NCI-H146 treated with DMSO at 0.1 percent for 48 hours (cell line): ENCODE results near the gene BBS9.

Source experiments
- DNase-seq: peaks from one replicate; lab custom pipeline; 2025; ENCODE audit not compliant: unreplicated experiment; lab: John Stamatoyannopoulos, UW

Gene BBS9

DNA sequence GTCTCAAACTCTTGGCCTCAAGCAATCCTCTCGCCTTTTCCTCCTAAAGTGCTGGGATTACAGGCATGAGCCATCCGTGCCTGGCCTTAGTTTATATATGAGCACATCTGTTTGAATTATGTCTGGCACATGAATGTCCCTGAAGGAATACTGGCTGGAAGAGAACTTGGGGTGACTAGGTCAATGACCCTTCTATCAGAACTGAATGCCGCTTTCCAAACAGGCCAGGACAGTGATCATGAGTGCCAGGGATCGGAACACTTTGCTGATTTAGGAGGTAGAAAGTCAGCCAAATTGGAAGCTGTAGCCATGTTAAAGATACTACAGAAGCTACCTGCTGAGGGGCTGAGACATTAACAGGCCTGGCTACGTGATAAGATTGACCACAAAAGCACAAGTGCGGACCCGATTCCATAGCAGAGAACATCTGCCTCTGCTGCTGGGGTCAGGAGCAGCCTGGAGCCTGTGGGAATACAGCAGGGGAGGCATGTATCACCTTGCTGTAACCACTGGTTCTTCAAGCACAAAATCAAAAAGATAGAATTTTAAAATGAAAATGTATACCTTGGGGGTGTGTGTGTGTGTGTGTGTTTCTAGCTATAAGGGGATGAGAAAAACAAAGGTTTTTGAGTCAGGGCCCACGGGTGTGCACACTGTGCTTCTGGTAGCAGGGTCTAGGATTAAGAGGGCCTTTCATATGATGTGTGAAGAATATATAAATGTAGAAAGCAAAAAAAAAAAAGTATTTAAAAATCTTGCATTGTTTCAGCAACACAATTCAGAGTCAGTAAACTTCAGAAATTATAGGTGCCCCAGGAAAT is 293.7 kb downstream of the BBS9 start:
- DNase-seq = no peak

DNA sequence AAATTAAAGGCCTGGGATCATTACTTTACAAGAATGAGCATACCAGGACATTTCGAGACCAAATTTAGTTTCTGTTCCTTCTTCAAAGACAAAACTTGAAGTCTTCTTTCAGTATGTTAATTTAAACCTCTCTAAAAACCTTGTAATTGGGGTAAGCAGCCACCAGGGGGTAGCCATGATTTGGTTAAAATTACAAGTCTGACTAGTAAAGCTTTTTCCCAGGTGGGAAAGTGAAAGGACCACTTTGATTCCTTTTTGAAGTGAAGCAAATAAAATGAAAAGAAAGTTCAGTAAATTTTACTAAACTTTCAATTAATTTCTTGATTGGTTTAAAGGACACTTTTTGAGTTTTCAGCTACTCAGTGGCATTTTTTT is 294.3 kb downstream of the BBS9 start:
- DNase-seq = no peak

DNA sequence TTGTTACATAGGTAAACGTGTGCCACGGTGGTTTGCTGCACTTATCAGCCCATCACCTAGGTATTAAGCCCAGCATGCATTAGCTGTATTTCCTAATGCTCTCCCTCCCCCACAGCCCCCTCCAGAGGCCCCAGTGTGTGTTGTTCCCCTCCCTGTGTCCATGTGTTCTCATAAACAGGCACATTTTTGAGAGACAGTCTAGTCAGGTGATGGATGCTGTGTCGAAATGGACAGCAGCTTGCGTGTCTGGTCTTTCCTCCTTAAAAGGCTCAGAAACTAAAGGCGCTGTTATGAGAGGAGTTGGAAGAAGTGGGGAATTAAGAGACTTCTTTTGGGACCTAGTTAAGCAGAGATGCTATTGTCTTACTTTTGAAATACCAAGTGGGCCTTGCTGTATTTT is 296.0 kb downstream of the BBS9 start:
- DNase-seq = no peak

DNA sequence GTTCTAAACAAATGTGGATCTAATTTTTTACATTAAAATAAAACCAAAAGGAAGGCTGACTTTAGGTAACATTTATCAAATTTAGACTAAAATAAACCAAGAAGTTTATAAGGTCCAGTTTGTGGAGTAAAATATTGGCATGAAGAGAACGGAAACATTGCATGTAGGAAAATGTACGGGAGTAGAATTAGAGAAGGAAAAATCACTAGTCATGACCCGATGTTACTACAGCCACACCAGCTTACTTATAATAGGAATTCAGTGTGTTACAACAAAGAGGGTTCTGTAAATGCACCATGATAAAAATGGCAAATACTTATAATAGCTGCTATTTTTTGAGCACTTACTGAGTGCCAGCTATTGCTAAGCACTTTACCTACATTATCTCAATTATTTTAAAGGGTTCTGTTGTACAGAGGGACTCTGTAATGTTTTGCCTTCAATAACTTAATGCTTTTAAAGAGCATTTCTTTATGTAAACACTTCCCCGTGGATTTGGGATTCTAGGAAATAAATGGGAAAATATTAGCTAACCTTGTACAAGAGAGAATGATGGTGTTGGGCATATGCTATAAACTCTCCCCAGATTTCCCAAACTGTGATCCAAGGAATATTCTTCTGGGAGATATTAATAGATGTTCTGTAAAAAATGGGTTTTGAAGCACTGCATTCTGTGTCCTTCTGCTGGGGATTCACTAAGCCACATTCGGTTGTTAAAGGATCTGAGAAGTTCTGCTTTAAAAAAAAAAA is 296.7 kb downstream of the BBS9 start:
- no peak for DNase-seq

DNA sequence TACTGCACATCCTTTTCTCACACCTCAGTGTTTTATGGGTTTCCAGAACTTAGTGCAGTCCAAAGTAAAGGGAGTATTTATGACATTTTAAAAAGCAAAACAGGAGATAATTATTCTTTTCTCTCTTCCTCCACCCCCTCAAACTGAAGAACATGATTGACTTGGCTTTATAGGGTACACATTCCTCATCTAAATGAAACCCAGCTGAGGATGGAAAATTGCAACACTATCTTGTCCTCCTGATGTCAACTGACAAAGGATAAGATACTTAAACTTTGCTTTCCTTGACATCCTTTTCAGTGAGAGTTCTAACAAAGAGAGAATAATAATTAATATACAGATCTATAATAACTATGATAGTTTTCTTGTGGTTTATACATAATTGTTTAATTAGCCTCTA is 299.1 kb downstream of the BBS9 start:
- DNase-seq = no peak

DNA sequence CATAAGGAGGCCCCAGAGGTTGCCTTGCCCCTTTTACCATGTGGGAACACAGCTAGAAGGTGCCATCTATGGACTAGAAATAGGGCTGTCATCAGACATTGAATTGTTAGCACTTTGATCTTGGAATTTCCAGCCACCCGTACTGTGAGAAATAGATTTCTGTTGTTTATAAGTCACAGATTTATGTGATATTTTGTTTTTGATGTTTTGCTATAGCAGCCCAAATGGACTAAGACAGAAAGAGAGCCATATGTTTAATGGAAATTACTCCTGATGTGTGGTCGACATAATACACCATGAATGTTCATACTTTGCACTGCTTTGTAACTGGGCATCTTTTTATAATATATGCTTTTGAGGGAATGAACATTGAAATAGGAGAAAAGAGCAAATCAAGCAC is 302.2 kb downstream of the BBS9 start:
- no peak for DNase-seq

- DNase-seq = no peak
These were observed 303.5 kb downstream of the BBS9 start for GRCh38 chr7:33432821-33433220.

DNA sequence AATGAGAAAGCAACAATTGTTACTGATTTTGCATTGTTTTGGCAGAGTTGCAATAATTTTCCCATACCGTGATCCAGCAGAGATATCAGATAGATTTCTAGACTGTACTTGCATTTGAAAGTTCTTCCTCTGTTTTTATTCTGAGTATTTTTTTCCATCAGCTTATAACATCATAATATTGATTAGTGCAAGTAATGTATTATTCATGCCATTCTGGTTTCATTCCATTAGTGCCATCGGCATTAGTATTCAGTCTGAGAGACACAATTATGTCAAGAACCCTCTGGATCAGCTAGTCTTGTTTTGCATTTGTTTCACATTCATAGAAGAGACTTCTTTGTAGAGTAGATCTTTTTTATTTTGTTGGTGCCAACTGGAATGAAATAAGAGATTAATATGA is 304.0 kb downstream of the BBS9 start:
- DNase-seq = no peak

GRCh38 chr7:33444511-33444910 is 315.1 kb downstream of the BBS9 start:
- no peak for DNase-seq

DNA sequence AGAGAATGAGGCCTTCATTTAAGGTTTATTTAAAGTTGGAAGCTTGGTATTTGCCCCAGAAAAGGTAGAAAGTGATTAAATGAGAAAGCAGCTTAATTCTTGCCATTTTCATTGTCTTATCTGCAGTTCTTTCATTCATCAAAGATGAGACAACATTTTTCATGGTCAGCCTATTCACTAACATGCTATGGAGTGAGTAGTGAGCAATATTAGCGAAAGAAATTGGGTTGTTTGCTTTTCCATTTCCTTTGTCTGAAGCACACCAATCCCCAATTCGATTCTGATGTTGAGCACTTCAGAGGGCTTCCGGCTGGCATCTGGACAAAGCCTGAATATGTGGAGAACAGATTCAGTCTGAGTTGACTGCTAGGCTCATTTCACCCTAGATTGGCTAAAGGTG is 317.2 kb downstream of the BBS9 start:
- peak; percentile 82 for DNase-seq

DNA sequence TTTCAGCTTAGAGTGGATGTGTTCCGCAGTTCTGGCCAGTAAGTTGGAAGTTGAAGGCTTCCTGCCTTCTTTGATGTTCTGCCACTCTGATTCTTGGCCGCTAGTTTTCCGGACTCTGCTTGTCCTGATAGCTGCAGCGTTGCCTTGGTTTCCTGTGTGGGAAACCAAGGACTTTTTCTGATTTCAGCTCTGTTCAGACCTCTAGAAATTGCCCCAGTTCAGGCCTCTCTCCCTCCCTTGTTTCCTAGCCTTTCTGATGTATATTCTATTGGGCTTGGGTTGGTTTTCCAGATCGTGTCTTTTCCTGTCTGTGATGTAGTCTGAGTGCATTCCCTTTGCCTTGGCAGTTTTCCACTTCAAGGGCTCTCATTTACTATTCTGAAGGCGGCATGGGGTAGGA is 318.7 kb downstream of the BBS9 start:
- no peak for DNase-seq

DNA sequence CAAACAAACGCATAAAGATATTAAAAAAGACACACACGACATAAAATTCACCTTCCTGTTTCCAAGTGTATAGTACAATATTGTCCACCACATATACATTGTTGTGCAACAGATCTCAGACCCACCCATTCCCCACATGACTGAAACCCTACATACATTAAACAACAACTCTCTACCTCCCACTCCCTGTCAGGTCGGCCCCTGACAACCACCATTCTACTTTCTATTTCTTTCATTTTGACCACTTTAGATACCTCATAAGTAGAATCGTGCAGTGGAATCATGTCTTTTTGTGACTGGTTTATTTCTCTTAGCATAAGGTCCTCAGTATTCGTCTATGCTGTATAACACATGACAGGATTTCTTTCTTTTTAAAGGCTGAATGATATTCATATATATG is 320.5 kb downstream of the BBS9 start:
- no peak for DNase-seq

DNA sequence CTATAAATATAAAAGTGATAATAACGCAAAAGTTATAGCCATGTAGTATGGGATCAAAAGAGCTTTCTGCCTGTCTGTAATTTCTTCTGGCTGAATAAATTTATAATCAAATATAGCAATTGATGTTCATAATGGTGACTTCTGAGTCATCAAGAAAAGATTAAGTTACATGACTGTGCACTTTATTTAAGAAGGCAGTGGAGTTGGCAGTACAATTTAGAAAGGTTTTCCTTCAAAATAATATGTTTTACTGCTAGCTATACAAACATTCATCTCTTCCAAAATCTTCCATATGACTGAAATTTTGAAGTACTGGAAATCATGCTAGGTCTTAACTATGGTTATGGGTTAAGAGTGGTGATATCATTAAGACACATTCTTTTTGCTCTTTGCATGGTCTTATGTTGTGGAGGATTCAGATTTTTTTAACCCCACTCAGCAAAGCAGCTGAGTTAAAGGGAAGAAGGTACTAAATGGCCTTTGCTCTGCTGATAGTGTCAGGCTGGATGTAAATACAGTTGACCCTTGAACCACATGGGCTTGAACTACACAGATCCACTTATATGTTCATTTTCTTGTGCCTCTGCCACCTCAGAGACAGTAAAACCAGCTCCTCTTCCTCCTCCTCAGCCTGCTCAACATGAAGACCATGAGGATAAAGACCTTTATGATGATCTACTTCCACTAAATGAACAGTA is 323.6 kb downstream of the BBS9 start:
- DNase-seq = no peak

GRCh38 chr7:33457039-33457438 is 327.7 kb downstream of the BBS9 start:
- DNase-seq = no peak

DNA sequence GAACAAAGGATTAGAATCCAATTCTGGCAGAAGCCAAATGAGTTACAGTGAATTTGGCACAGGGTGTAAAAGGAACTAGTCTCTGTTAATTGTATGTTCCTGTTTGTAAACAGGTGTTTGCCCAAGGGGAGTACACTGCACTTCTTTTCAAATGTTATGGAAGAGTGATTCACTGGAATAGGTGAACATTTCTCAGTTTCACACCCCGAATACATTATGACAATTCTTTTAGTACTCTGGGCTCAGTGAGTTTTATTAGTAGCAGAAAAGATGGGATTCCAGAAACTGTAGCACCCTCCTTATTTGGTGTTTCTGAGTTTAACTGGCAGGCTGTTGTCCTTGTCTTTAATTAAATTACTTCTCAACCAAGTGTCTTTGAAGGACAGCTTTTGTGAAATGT is 329.2 kb downstream of the BBS9 start:
- no peak for DNase-seq

GRCh38 chr7:33459340-33459751 is 330.0 kb downstream of the BBS9 start:
- peak; percentile 42 for DNase-seq

GRCh38 chr7:33463131-33463530 is 333.8 kb downstream of the BBS9 start:
- DNase-seq = no peak

GRCh38 chr7:33466203-33466602 is 336.8 kb downstream of the BBS9 start:
- DNase-seq = no peak

DNA sequence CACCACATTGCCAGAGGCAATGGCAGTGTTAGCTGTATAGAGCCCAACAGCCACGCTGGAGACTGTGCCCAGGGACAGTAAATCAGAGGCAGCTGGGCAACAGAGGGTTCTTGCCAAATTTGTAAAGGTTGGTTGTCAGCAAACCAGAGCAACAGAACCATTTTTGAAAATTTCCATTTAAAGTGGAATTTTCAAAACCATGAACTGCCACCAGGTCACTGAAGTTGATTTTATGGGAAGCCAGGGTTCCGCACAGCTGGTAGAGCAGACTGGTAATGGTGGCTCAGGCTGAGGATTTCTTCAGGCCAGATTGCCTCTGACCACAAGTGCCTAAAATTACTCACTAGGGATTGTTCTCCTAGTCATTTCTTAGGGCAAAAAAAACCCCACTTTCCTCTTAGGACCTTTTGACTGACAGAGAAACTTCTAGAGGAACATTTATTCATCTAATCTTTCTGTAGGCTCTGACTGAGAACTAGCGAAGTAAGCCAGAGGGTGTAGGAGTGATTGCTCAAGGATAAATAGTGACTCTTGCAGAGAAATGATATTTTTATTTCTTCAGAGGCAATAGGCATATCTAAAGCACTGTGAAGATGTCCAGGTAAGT is 342.4 kb downstream of the BBS9 start:
- DNase-seq = no peak

DNA sequence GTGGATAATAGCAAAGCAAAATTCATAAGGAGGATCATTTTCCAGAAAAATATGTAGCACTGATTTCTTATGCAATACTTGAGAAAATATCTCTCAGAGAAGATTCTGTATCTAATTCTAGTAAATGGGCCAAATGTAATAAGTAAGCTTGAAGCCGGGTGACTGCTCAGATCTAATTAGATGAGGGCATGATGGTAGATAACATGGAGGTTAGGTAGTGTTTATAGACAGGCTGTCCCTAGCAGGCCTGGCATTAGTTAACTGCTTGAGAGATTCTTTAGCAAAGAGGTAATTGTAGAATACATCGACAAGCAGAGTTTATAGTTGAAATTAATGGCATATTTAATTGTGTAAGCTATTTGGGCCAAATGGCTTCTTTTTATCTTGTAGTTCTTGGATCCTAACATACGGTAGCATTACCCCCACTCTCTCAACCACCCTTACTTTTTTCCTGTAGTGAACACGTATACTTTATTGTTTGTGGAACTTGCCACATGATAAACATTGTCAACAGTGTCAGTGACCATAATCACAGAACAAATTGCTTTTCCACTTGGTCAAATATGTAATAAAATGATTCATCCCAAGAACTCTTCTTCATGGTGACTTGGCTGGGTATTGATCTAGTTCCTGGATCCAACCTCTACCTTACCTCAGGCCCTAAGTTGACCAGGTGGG is 343.1 kb downstream of the BBS9 start:
- DNase-seq = no peak
